NCI-H1930 (cell line): Measurements from ENCODE around the gene TMEM178B.

Experiments used
- DNase-seq, 2 experiments: peaks; one replicate each; lab custom pipeline; 2025; lab: John Stamatoyannopoulos, UW

Gene TMEM178B

GRCh38 chr7:141263983-141264382 is 190.1 kb downstream of the TMEM178B start:
- no peak for DNase-seq

GRCh38 chr7:141264511-141264910 is 190.6 kb downstream of the TMEM178B start:
- DNase-seq, result no peak

GRCh38 chr7:141265668-141266067 is 191.8 kb downstream of the TMEM178B start:
- no peak for DNase-seq

- no peak for DNase-seq
These were observed 194.8 kb downstream of the TMEM178B start for GRCh38 chr7:141268614-141269013.

GRCh38 chr7:141271451-141271850 is 197.6 kb downstream of the TMEM178B start:
- DNase-seq, result no peak

- no peak for DNase-seq
These were observed 198.6 kb downstream of the TMEM178B start for GRCh38 chr7:141272417-141272816.

GRCh38 chr7:141275350-141275749 is 201.5 kb downstream of the TMEM178B start:
- no peak for DNase-seq

GRCh38 chr7:141276031-141276430 is 202.2 kb downstream of the TMEM178B start:
- no peak for DNase-seq

GRCh38 chr7:141280100-141280499 is 206.2 kb downstream of the TMEM178B start:
- no peak for DNase-seq

GRCh38 chr7:141281311-141281710 is 207.4 kb downstream of the TMEM178B start:
- DNase-seq, result no peak

GRCh38 chr7:141286522-141286921 is 212.7 kb downstream of the TMEM178B start:
- no peak for DNase-seq

- no peak for DNase-seq
These were observed 214.1 kb downstream of the TMEM178B start for GRCh38 chr7:141287936-141288335.

- no peak for DNase-seq
These were observed 214.8 kb downstream of the TMEM178B start for GRCh38 chr7:141288626-141289025.

- no peak for DNase-seq
These were observed 216.5 kb downstream of the TMEM178B start for GRCh38 chr7:141290365-141290764.

GRCh38 chr7:141290973-141291372 is 217.1 kb downstream of the TMEM178B start:
- no peak for DNase-seq

GRCh38 chr7:141291541-141291940 is 217.7 kb downstream of the TMEM178B start:
- DNase-seq, result no peak

- no peak for DNase-seq
These were observed 220.4 kb downstream of the TMEM178B start for GRCh38 chr7:141294143-141294829.

GRCh38 chr7:141295367-141295895 is 221.6 kb downstream of the TMEM178B start:
- no peak for DNase-seq

GRCh38 chr7:141300816-141301215 is 227.0 kb downstream of the TMEM178B start:
- DNase-seq, result no peak

GRCh38 chr7:141301544-141301943 is 227.7 kb downstream of the TMEM178B start:
- DNase-seq, result no peak

GRCh38 chr7:141302617-141303016 is 228.8 kb downstream of the TMEM178B start:
- no peak for DNase-seq

GRCh38 chr7:141304291-141304690 is 230.4 kb downstream of the TMEM178B start:
- no peak for DNase-seq

- no peak for DNase-seq
These were observed 232.2 kb downstream of the TMEM178B start for GRCh38 chr7:141306081-141306480.

- DNase-seq, result no peak
These were observed 238.5 kb downstream of the TMEM178B start for GRCh38 chr7:141312395-141312794.
